Adrenal gland (tissue), 5 donors: Measurements from ENCODE around the gene CDYL2.

Experiments
- CTCF ChIP-seq, 6 experiments: fragments of 450-650 bp in 4 of 6; fragments of 200-600 bp in 2 of 6; sonication (generic) in 1 of 6; IDR thresholded peaks; 1 replicate in 5 of 6; 2 replicates in 1 of 6; pipeline versions ENCODE4 v1.5.1 to v1.8.0; 2016 to 2021; ENCODE audit warnings: antibody characterized with exemption in 6 of 6, mild to moderate bottlenecking in 2 of 6, moderate library complexity in 1 of 6
- POLR2A ChIP-seq, 2 donors: fragments of 450-650 bp; IDR thresholded peaks; one replicate each; pipeline ENCODE4 v1.6.1; 2017; ENCODE audit warnings: antibody characterized with exemption in 2 of 2, mild to moderate bottlenecking in 2 of 2, moderate library complexity in 1 of 2
- donor health status: DM: no; HTN: no; CAD: no.

DNA sequence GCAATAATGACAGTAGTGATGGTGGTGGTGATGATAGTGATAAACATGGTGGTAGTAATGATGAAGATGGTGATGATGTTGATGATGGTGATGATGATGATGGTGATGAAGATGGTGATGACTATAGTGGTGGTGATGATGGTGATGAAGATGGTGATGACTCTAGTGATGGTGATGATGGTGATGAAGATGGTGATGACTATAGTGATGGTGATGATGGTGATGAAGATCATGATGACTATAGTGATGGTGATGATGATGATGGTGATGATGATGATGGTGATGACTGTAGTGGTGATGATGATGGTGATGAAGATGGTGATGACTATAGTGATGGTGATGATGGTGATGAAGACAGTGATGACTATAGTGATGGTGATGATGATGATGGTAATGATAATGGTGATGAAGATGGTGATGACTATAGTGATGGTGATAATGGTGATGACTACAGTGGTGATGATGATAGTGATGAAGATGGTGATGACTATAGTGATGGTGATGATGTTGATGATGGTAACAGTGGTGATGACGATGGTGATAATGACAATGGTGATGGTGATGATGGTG, 228.0 kb downstream of the CDYL2 start:
- TF ChIP-seq POLR2A (IDR thresholded peaks at IDR 0.05) (no peak), CTCF (IDR thresholded peaks at IDR 0.05) (no peak)
